ENCODE data around the gene NEURL1.
A peak's percentile ranks its signal among the peaks of the same experiment; 100 is the strongest.
"Not testable (repeated sequence)": the region's sequence is repeated elsewhere in the genome, so short reads cannot be mapped to it uniquely, and the experiment has no call there.

The NEURL1 gene

GRCh38 chr10:103627111-103627892 is 133.8 kb downstream of the NEURL1 start:
- DNase-seq: peak; percentile 35

GRCh38 chr10:103627893-103628292 is 134.4 kb downstream of the NEURL1 start:
- no peak for DNase-seq

- DNase-seq: no peak
These were observed 136.1 kb downstream of the NEURL1 start for GRCh38 chr10:103629581-103629980.

GRCh38 chr10:103630156-103630555 is 136.7 kb downstream of the NEURL1 start:
- no peak for DNase-seq

GRCh38 chr10:103632247-103632642 is 138.7 kb downstream of the NEURL1 start:
- DNase-seq: no peak

GRCh38 chr10:103632871-103633270 is 139.4 kb downstream of the NEURL1 start:
- DNase-seq: not testable (repeated sequence)

- no peak for DNase-seq
These were observed 140.3 kb downstream of the NEURL1 start for GRCh38 chr10:103633846-103634245.

- DNase-seq: no peak
These were observed 142.1 kb downstream of the NEURL1 start for GRCh38 chr10:103635580-103635979.

- DNase-seq: peak; percentile 88
These were observed 143.0 kb downstream of the NEURL1 start for GRCh38 chr10:103636492-103636891.

- no peak for DNase-seq
These were observed 143.5 kb downstream of the NEURL1 start for GRCh38 chr10:103637011-103637410.

- peak; percentile 43 for DNase-seq
These were observed 144.5 kb downstream of the NEURL1 start for GRCh38 chr10:103637927-103638557.

- no peak for DNase-seq
These were observed 145.4 kb downstream of the NEURL1 start for GRCh38 chr10:103638948-103639347.

- no peak for DNase-seq
These were observed 147.1 kb downstream of the NEURL1 start for GRCh38 chr10:103640436-103641181.

GRCh38 chr10:103641326-103641725 is 147.8 kb downstream of the NEURL1 start:
- DNase-seq: no peak

All from retina (tissue), 1 donor.